HL-60 (cell line): ENCODE measurements around the gene WNT3.

ENCODE experiments used
- DNase-seq, 2 experiments: peaks; one replicate each; pipeline ENCODE4 v3.0.0-alpha.2; 2010 to 2020; ENCODE audit warnings: low read depth in 1 of 2, low spot score in 1 of 2
- H3K27ac ChIP-seq: fragments of 250-450 bp; sonication (Bioruptor Pico); replicated peaks from 2 replicates; pipeline ENCODE4 v1.5.1; 2020; ENCODE audit warnings: mild to moderate bottlenecking, moderate library complexity
- H3K27me3 ChIP-seq: fragments of 250-450 bp; sonication (Bioruptor Pico); 2 replicates; pipeline ENCODE4 v1.5.1; 2021; ENCODE audit warnings: mild to moderate bottlenecking, moderate library complexity; ENCODE audit not compliant: insufficient read depth, poor library complexity, severe bottlenecking
- H3K4me3 ChIP-seq: replicated peaks from 2 replicates; pipeline ENCODE4 v1.5.1; 2011; ENCODE audit warnings: mild to moderate bottlenecking, control low read depth, low read length; ENCODE audit not compliant: insufficient read depth
- CTCF ChIP-seq: IDR thresholded peaks from one replicate; pipeline ENCODE4 v1.5.1; 2011; ENCODE audit warnings: low read length, control low read depth, inconsistent platforms; ENCODE audit not compliant: insufficient read depth
- GABPA ChIP-seq: IDR thresholded peaks from 2 replicates; pipeline ENCODE4 v1.6.1; 2012; ENCODE audit warnings: low read depth
- POLR2AphosphoS5 ChIP-seq: IDR thresholded peaks from 2 replicates; pipeline ENCODE4 v1.6.1; 2012; ENCODE audit warnings: low read depth
- REST ChIP-seq: IDR thresholded peaks from 2 replicates; pipeline ENCODE4 v1.6.1; 2012; ENCODE audit warnings: low read depth; ENCODE audit not compliant: insufficient replicate concordance
- SPI1 ChIP-seq: IDR thresholded peaks from 2 replicates; pipeline ENCODE4 v1.6.1; 2012; ENCODE audit warnings: low read depth, mild to moderate bottlenecking, borderline replicate concordance
- long read RNA-seq: library from polyadenylated mRNA; unstranded; transcript quantifications from one replicate; pipeline ENCODE4 v2.0.0, GENCODE V29; 2020

WNT3 gene
- long read RNA-seq, result 0 reads

GRCh38 chr17:46818316-46818928 is at the start of gene WNT3:
Gene WNT3 (minus strand): TSS chr17:46818692. CDS start chr17:46818597, 95 bp downstream.
- TF ChIP-seq GABPA, result no peak
- no peak for TF ChIP-seq CTCF
- TF ChIP-seq REST, result no peak
- TF ChIP-seq POLR2AphosphoS5, result no peak
- no peak for TF ChIP-seq SPI1
- DNase-seq, result peak in 1 of 2 experiments; percentile 7
- Histone ChIP-seq H3K27ac (no peak within 1 kb of the TSS), H3K27me3 (peaks cover 57% of the 10 kb centered on the region), H3K4me3 (peak within 1 kb of the TSS; percentile 23)

GRCh38 chr17:46866747-46867146 is 48.3 kb upstream of the WNT3 start:
- no peak for TF ChIP-seq SPI1
- no peak for TF ChIP-seq GABPA
- TF ChIP-seq REST, result no peak
- TF ChIP-seq CTCF, result no peak
- TF ChIP-seq POLR2AphosphoS5, result no peak
- peaks cover 9% of the 10 kb centered on the region for H3K27me3 ChIP-seq
- H3K4me3 ChIP-seq, result no peak overlapping the region
- H3K27ac ChIP-seq, result no peak overlapping the region
- no peak for DNase-seq

- DNase-seq, result no peak
- no peak overlapping the region for H3K4me3 ChIP-seq
- H3K27me3 ChIP-seq, result peaks cover 9% of the 10 kb centered on the region
- no peak overlapping the region for H3K27ac ChIP-seq
- TF ChIP-seq POLR2AphosphoS5 (no peak), CTCF (no peak), SPI1 (no peak), REST (no peak), GABPA (no peak)
These were observed 47.8 kb upstream of the WNT3 start for GRCh38 chr17:46866325-46866724.
